Endodermal cell (in vitro differentiated cells): ENCODE results near the gene WSCD1. TPM values are rescaled to one million over a fixed set of nuclear protein-coding genes. Genes with fewer than 3 reads are reported as not detected.

ENCODE experiments used
- DNase-seq: peaks from one replicate; pipeline ENCODE4 v3.0.0-alpha.2; 2017
- H3K27ac ChIP-seq: 2 replicates; pipeline ENCODE4 v1.5.1; 2013; ENCODE audit warnings: mild to moderate bottlenecking, low read depth, low read length, moderate library complexity
- H3K27me3 ChIP-seq: 2 replicates; pipeline ENCODE4 v1.6.1; 2013; ENCODE audit warnings: mild to moderate bottlenecking, low read length, moderate library complexity; ENCODE audit not compliant: insufficient read depth, control insufficient read depth, poor library complexity, severe bottlenecking
- H3K36me3 ChIP-seq: 2 replicates; pipeline ENCODE4 v1.7.0; 2013; ENCODE audit warnings: mild to moderate bottlenecking, low read length, moderate library complexity; ENCODE audit not compliant: control insufficient read depth, insufficient read depth
- H3K4me1 ChIP-seq: one replicate; pipeline ENCODE4 v1.7.0; 2013; ENCODE audit warnings: low read length; ENCODE audit not compliant: control insufficient read depth, insufficient read depth
- H3K4me3 ChIP-seq: 2 replicates; pipeline ENCODE4 v1.5.1; 2013; ENCODE audit warnings: mild to moderate bottlenecking, low read length, moderate library complexity
- H3K9ac ChIP-seq: 2 replicates; pipeline ENCODE4 v1.6.1; 2013; ENCODE audit warnings: mild to moderate bottlenecking, low read length, moderate library complexity; ENCODE audit not compliant: poor library complexity, severe bottlenecking; ENCODE audit errors: extremely low read depth
- H3K9me3 ChIP-seq: 2 replicates; pipeline ENCODE4 v1.6.1; 2013; ENCODE audit warnings: mild to moderate bottlenecking, low read length, moderate library complexity; ENCODE audit not compliant: control insufficient read depth
- H3K27ac Mint-ChIP-seq: 2 replicates; pipeline ENCODE4 v1.8.0; 2020; ENCODE audit warnings: mixed read lengths
- H3K27me3 Mint-ChIP-seq: 2 replicates; pipeline ENCODE4 v1.8.0; 2021; ENCODE audit warnings: mild to moderate bottlenecking, mixed read lengths; ENCODE audit not compliant: insufficient read depth
- H3K36me3 Mint-ChIP-seq: 2 replicates; pipeline ENCODE4 v1.8.0; 2020; ENCODE audit warnings: low read depth, mixed read lengths
- H3K4me1 Mint-ChIP-seq: 2 replicates; pipeline ENCODE4 v1.8.0; 2020; ENCODE audit warnings: mixed read lengths
- H3K4me3 Mint-ChIP-seq: 2 replicates; pipeline ENCODE4 v1.8.0; 2020; ENCODE audit warnings: mild to moderate bottlenecking, moderate library complexity, mixed read lengths
- H3K9me3 Mint-ChIP-seq: 2 replicates; pipeline ENCODE4 v1.8.0; 2020; ENCODE audit warnings: mild to moderate bottlenecking, mixed read lengths
- WGBS, 2 experiments: methylation state at CpG; one replicate each; pipeline versions ENCODE4 v1.1.5 to v1.1.7; 2013; ENCODE audit warnings: missing lambda C conversion rate in 2 of 2, mixed read lengths in 1 of 2; ENCODE audit not compliant: insufficient coverage in 1 of 2, insufficient read length in 1 of 2; 5-methylcytosine and 5-hydroxymethylcytosine counted together
- total RNA-seq, 2 donors: library from RNA; stranded (reverse); fragmentation: NEBNext Ultra II Directional in 1 of 2; extraction: Animal tissue kit (Norgen Biotek cat#: 25700) in 1 of 2; gene quantifications; 2 replicates in 1 of 2; 3 replicates in 1 of 2; pipeline ENCODE4 v1.2.1, GENCODE V29; 2021
- TF ChIP-seq, protein P1 (sequence below): fragments of 200-600 bp; sonication (generic); conservative IDR thresholded peaks from 2 replicates; pipeline ENCODE4 v1.5.0; 2021; ENCODE audit warnings: antibody characterized with exemption, mild to moderate bottlenecking

Gene WSCD1
- total RNA-seq, 2 donors from 2014 or later, result 6.5 to 7.7 TPM

DNA sequence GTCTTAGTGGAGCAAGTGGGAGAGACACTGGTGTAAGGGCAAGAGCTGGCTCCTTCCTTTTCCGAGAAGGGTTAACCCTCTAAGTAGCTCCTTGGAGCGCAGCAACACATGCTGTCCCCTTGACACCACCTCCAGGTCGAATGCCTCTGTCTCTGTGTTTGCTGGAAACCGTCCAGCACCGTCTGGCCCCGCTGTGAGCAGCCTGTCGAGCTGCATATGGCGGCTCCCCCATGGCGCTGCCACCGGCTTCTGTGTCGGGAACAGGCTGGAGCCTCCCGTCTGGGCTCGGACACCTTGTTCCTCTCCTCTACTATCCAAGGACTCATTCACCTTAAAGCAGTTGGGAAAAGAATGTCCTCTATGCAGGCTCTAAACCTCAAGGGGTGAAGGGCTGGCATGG, 28.9 kb upstream of the WSCD1 start:
- Mint-ChIP-seq H3K4me3 (no peak overlapping the region), H3K27me3 (peaks cover 25% of the 10 kb centered on the region)

DNA sequence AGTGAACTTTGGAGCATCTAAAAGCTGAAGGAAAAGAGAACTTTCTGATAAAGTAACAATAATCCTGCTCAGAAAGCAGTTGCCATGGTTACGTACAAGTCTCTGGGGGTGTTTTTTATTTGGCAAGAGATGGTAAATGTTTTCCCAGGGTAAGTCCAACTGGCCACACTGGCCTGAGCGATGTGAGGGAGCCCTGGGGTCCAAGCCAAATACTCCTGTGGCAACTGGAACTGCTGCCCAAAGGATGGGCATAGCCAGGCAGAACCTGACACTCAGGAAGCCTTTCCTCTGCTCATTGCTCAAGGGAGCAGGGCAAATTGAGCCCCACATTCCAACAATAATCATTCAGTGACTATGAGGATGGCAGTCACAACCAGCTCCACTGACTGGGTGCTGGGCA, 26.8 kb upstream of the WSCD1 start:
- Histone ChIP-seq H3K4me1 (no peaks in the 10 kb centered on the region), H3K9me3 (no peaks in the 10 kb centered on the region), H3K4me3 (no peak overlapping the region), H3K27me3 (no peaks in the 10 kb centered on the region), H3K27ac (no peak overlapping the region), H3K36me3 (no peaks in the 10 kb centered on the region), H3K9ac (no peak overlapping the region)
- no peak for DNase-seq
- Mint-ChIP-seq H3K27me3 (peaks cover 25% of the 10 kb centered on the region), H3K36me3 (no peaks in the 10 kb centered on the region), H3K4me1 (no peaks in the 10 kb centered on the region), H3K4me3 (no peak overlapping the region), H3K9me3 (peaks cover 11% of the 10 kb centered on the region), H3K27ac (no peak overlapping the region)
- TF ChIP-seq, protein P1, sequence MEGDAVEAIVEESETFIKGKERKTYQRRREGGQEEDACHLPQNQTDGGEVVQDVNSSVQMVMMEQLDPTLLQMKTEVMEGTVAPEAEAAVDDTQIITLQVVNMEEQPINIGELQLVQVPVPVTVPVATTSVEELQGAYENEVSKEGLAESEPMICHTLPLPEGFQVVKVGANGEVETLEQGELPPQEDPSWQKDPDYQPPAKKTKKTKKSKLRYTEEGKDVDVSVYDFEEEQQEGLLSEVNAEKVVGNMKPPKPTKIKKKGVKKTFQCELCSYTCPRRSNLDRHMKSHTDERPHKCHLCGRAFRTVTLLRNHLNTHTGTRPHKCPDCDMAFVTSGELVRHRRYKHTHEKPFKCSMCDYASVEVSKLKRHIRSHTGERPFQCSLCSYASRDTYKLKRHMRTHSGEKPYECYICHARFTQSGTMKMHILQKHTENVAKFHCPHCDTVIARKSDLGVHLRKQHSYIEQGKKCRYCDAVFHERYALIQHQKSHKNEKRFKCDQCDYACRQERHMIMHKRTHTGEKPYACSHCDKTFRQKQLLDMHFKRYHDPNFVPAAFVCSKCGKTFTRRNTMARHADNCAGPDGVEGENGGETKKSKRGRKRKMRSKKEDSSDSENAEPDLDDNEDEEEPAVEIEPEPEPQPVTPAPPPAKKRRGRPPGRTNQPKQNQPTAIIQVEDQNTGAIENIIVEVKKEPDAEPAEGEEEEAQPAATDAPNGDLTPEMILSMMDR, result no peak
- 94 to 100% methylated on average over 2 of the region's 2 CpGs for WGBS, 2 experiments

More for the DNA sequence above, 28.9 kb upstream of the WSCD1 start:
- Histone ChIP-seq H3K4me3 (no peak overlapping the region), H3K4me1 (no peaks in the 10 kb centered on the region), H3K36me3 (no peaks in the 10 kb centered on the region), H3K9me3 (no peaks in the 10 kb centered on the region), H3K27ac (no peak overlapping the region), H3K27me3 (no peaks in the 10 kb centered on the region), H3K9ac (no peak overlapping the region)
- TF ChIP-seq, protein P1, result no peak
- no peak overlapping the region for H3K27ac Mint-ChIP-seq
- H3K4me1 Mint-ChIP-seq, result no peaks in the 10 kb centered on the region
- WGBS, 2 experiments, result 81 to 86% methylated on average over 4 to 13 of the region's 13 CpGs
- no peaks in the 10 kb centered on the region for H3K36me3 Mint-ChIP-seq
- no peak for DNase-seq
- peaks cover 11% of the 10 kb centered on the region for H3K9me3 Mint-ChIP-seq

- H3K4me1 Mint-ChIP-seq, result no peaks in the 10 kb centered on the region
- Histone ChIP-seq H3K36me3 (no peaks in the 10 kb centered on the region), H3K27ac (no peak overlapping the region), H3K27me3 (no peaks in the 10 kb centered on the region), H3K4me3 (no peak overlapping the region), H3K4me1 (no peaks in the 10 kb centered on the region), H3K9me3 (no peaks in the 10 kb centered on the region), H3K9ac (no peak overlapping the region)
- no peak overlapping the region for H3K27ac Mint-ChIP-seq
- no peak overlapping the region for H3K4me3 Mint-ChIP-seq
- H3K9me3 Mint-ChIP-seq, result peaks cover 10% of the 10 kb centered on the region
- TF ChIP-seq, protein P1, result no peak
- DNase-seq, result no peak
- H3K36me3 Mint-ChIP-seq, result no peaks in the 10 kb centered on the region
- 91 to 100% methylated on average over 6 of the region's 6 CpGs for WGBS, 2 experiments
- peaks cover 25% of the 10 kb centered on the region for H3K27me3 Mint-ChIP-seq
Measured at GRCh38 chr17:6044261-6044660, 25.9 kb upstream of the WSCD1 start.
